CD4-positive, alpha-beta memory T cell (primary cell): ENCODE data around the gene LTBP4. TPM values are rescaled to one million over a fixed set of nuclear protein-coding genes. Genes with fewer than 3 reads are reported as not detected.

Experiments used
- CTCF ChIA-PET: fragments of 350-600 bp; sonication (Branson Sonifier 250); formaldehyde crosslinking; loops from one replicate; lab custom pipeline; 2021; ENCODE audit warnings: inconsistent platforms; ENCODE audit not compliant: partially characterized antibody; lab: Charles Lee
- POLR2A ChIA-PET: fragments of 350-600 bp; sonication (Branson Sonifier 250); formaldehyde crosslinking; loops from one replicate; lab custom pipeline; 2021; ENCODE audit not compliant: partially characterized antibody; lab: Charles Lee
- DNase-seq, 5 donors: peaks; one replicate each; pipeline versions ENCODE4 v3.0.0 to v3.0.0-alpha.2; 2020 to 2022; ENCODE audit warnings: mixed read lengths in 1 of 5
- H3K27ac ChIP-seq: one replicate; pipeline ENCODE4 v1.7.0; 2013; ENCODE audit warnings: low read depth, low read length
- H3K27me3 ChIP-seq: 2 replicates; pipeline ENCODE4 v1.7.0; 2013; ENCODE audit warnings: mild to moderate bottlenecking, low read length, moderate library complexity; ENCODE audit not compliant: insufficient read depth
- H3K36me3 ChIP-seq: 2 replicates; pipeline ENCODE4 v1.7.0; 2013; ENCODE audit warnings: mild to moderate bottlenecking, low read length, moderate library complexity; ENCODE audit not compliant: insufficient read depth
- H3K4me1 ChIP-seq: 2 replicates; pipeline ENCODE4 v1.7.0; 2013; ENCODE audit warnings: mild to moderate bottlenecking, low read length, moderate library complexity; ENCODE audit not compliant: insufficient read depth
- H3K4me3 ChIP-seq, 2 donors: one replicate each; pipeline ENCODE4 v1.7.0; 2013; ENCODE audit warnings: low read length in 2 of 2, mild to moderate bottlenecking in 1 of 2
- H3K9me3 ChIP-seq, 2 donors: one replicate each; pipeline ENCODE4 v1.7.0; 2013; ENCODE audit warnings: low read length in 2 of 2, control low read depth in 1 of 2; ENCODE audit not compliant: control insufficient read depth in 1 of 2
- H3K27ac Mint-ChIP-seq, 7 donors: one replicate each; pipeline ENCODE4 v1.8.0; 2020 to 2021; ENCODE audit warnings: mixed read lengths in 7 of 7, mild to moderate bottlenecking in 6 of 7, inconsistent platforms in 3 of 7, moderate library complexity in 3 of 7
- H3K27me3 Mint-ChIP-seq, 2 donors: one replicate each; pipeline ENCODE4 v1.8.0; 2020 to 2021; ENCODE audit warnings: mixed read lengths in 2 of 2
- H3K36me3 Mint-ChIP-seq, 2 donors: one replicate each; pipeline ENCODE4 v1.8.0; 2020 to 2021; ENCODE audit warnings: mixed read lengths in 2 of 2, inconsistent platforms in 1 of 2, mild to moderate bottlenecking in 1 of 2
- H3K4me1 Mint-ChIP-seq, 4 donors: one replicate each; pipeline ENCODE4 v1.8.0; 2020 to 2021; ENCODE audit warnings: mixed read lengths in 4 of 4, mild to moderate bottlenecking in 1 of 4
- H3K4me3 Mint-ChIP-seq, 8 donors: one replicate each; pipeline ENCODE4 v1.8.0; 2020 to 2021; ENCODE audit warnings: mixed read lengths in 8 of 8, mild to moderate bottlenecking in 7 of 8, moderate library complexity in 6 of 8, inconsistent platforms in 3 of 8
- H3K9me3 Mint-ChIP-seq, 8 donors: one replicate each; pipeline ENCODE4 v1.8.0; 2020 to 2021; ENCODE audit warnings: mixed read lengths in 8 of 8, mild to moderate bottlenecking in 5 of 8, inconsistent platforms in 3 of 8, moderate library complexity in 1 of 8
- intact Hi-C: fragments of 100-400 bp; cut with micrococcal nuclease; formaldehyde crosslinking; loops from one replicate; pipeline ENCODE4 v1.15.1; 2023
- polyA plus RNA-seq, 2 donors: library from polyadenylated mRNA; unstranded; fragments of 300-500 nt; fragmentation: Illumina TruSeq; gene quantifications; one replicate each; pipeline ENCODE4 v1.2.3, GENCODE V29; 2021
- total RNA-seq, 2 experiments: library from RNA; stranded (reverse); gene quantifications; one replicate each; pipeline ENCODE4 v1.2.3, GENCODE V29; 2021

Gene LTBP4
- total and polyA plus RNA-seq, 4 experiments from 2014 or later = 26.0 to 158 (median 103) TPM

GRCh38 chr19:40584007-40584406, 17.2 kb upstream of the LTBP4 start:
- Mint-ChIP-seq H3K36me3 (peaks cover 47 to 69% of the 10 kb centered on the region in 2 donors), H3K27me3 (no peaks in the 10 kb centered on the region), H3K4me1 (peaks cover 8 to 11% (median 11%) of the 10 kb centered on the region in 4 donors), H3K9me3 (no peaks in the 10 kb centered on the region), H3K4me3 (no peak overlapping the region), H3K27ac (peak overlapping the region in 1 of 7 donors; percentile 51)
- Histone ChIP-seq H3K4me3 (no peak overlapping the region), H3K4me1 (no peaks in the 10 kb centered on the region), H3K27ac (no peak overlapping the region), H3K27me3 (no peaks in the 10 kb centered on the region), H3K36me3 (peaks cover 62% of the 10 kb centered on the region), H3K9me3 (no peaks in the 10 kb centered on the region)
- no peak for DNase-seq
- CTCF ChIA-PET = no interaction called here
- POLR2A ChIA-PET = interaction anchor here (0.8 kb wide), 1 partner anchor 680 kb away, joined by 3 read pairs; no protein-coding TSS in a partner anchor
- intact Hi-C loops = no loop called here

- H3K27me3 Mint-ChIP-seq = no peaks in the 10 kb centered on the region
- Histone ChIP-seq H3K27ac (no peak overlapping the region), H3K4me3 (no peak overlapping the region), H3K4me1 (no peaks in the 10 kb centered on the region), H3K9me3 (no peaks in the 10 kb centered on the region), H3K36me3 (peaks cover 57% of the 10 kb centered on the region), H3K27me3 (no peaks in the 10 kb centered on the region)
- H3K4me3 Mint-ChIP-seq = no peak overlapping the region
- ChIA-PET CTCF (no interaction called here), POLR2A (no interaction called here)
- intact Hi-C loops = no loop called here
- DNase-seq = no peak
- peaks cover 8 to 11% (median 11%) of the 10 kb centered on the region in 4 donors for H3K4me1 Mint-ChIP-seq
- peak overlapping the region in 2 of 7 donors; percentile 8 to 48 for H3K27ac Mint-ChIP-seq
- no peaks in the 10 kb centered on the region for H3K9me3 Mint-ChIP-seq
- H3K36me3 Mint-ChIP-seq = peaks cover 47 to 70% of the 10 kb centered on the region in 2 donors
Observed at GRCh38 chr19:40585241-40585981, 15.8 kb upstream of the LTBP4 start.

DNA sequence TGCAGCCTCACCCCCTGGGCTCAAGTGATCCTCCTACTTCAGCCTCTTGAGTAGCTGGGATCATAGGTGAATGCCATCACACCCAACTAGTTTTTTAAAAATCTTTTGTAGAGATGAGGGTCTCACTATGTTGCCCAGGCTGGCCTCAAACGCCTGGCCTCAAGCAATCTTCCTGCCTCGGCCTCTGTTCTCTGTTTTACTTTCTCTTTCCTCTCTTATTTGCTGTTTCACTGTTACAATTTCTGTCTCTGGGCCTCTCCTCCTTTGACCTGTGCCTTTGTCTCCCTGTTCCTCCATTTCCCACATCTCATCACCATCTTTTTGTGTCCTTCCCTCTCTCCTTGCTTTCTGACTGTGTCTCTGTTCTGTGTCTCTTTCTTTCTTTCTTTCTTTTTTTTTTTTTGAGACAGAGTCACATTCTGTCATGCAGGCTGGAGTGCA, 15.2 kb upstream of the LTBP4 start:
- peaks cover 43 to 67% of the 10 kb centered on the region in 2 donors for H3K36me3 Mint-ChIP-seq

DNA sequence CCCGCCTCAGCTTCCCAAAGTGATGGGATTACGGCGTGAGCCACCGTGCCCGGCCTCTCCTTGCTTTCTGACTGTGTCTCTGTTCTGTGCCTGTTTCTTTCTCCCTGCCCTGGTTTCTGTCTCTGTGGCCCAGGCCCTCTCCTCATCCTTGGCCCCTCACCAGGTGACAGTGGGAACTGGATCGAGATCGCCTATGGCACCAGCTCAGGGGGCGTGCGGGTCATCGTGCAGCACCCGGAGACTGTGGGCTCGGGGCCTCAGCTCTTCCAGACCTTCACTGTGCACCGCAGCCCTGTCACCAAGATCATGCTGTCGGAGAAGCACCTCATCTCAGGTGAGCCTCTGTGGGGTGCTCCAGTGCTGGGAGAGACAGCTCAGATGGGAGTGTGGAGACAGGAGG, 14.6 kb upstream of the LTBP4 start:
- ChIA-PET CTCF (interaction anchor here (1.5 kb wide), 1 partner anchor 48 kb away, joined by 3 read pairs; no protein-coding TSS in a partner anchor), POLR2A (interaction anchor here (0.6 kb wide), 1 partner anchor 17 kb away, joined by 3 read pairs; no protein-coding TSS in a partner anchor)
- Mint-ChIP-seq H3K36me3 (peaks cover 38 to 67% of the 10 kb centered on the region in 2 donors), H3K27me3 (no peaks in the 10 kb centered on the region), H3K9me3 (peaks cover 0 to under 1% (median 0%) of the 10 kb centered on the region in 8 donors), H3K4me1 (peaks cover 8 to 11% (median 10%) of the 10 kb centered on the region in 4 donors), H3K4me3 (no peak overlapping the region), H3K27ac (peak overlapping the region in 2 of 7 donors; percentile 31 to 66)
- Histone ChIP-seq H3K4me1 (no peaks in the 10 kb centered on the region), H3K27me3 (no peaks in the 10 kb centered on the region), H3K4me3 (no peak overlapping the region), H3K27ac (no peak overlapping the region), H3K36me3 (peaks cover 47% of the 10 kb centered on the region), H3K9me3 (no peaks in the 10 kb centered on the region)
- DNase-seq = no peak
- intact Hi-C loops = no loop called here

More for the DNA sequence above, 15.2 kb upstream of the LTBP4 start:
- no peak overlapping the region for H3K27ac ChIP-seq
- peak overlapping the region in 4 of 7 donors; percentile 8 to 48 (median 24) for H3K27ac Mint-ChIP-seq
- no peaks in the 10 kb centered on the region for H3K9me3 Mint-ChIP-seq
- ChIA-PET POLR2A (interaction anchor here (0.6 kb wide), 1 partner anchor 18 kb away, joined by 3 read pairs; no protein-coding TSS in a partner anchor), CTCF (interaction anchor here (1.5 kb wide), 1 partner anchor 49 kb away, joined by 3 read pairs; no protein-coding TSS in a partner anchor)
- H3K4me3 Mint-ChIP-seq = peak overlapping the region in 1 of 8 donors; percentile 25
- DNase-seq = no peak
- H3K27me3 Mint-ChIP-seq = no peaks in the 10 kb centered on the region
- H3K4me3 ChIP-seq = no peak overlapping the region
- H3K27me3 ChIP-seq = no peaks in the 10 kb centered on the region
- intact Hi-C loops = no loop called here
- no peaks in the 10 kb centered on the region for H3K4me1 ChIP-seq
- peaks cover 8 to 11% (median 11%) of the 10 kb centered on the region in 4 donors for H3K4me1 Mint-ChIP-seq
- no peaks in the 10 kb centered on the region for H3K9me3 ChIP-seq
- peaks cover 51% of the 10 kb centered on the region for H3K36me3 ChIP-seq

GRCh38 chr19:40588110-40588854, 12.9 kb upstream of the LTBP4 start:
- H3K9me3 ChIP-seq = no peaks in the 10 kb centered on the region
- H3K4me1 ChIP-seq = no peaks in the 10 kb centered on the region
- Mint-ChIP-seq H3K27me3 (no peaks in the 10 kb centered on the region), H3K27ac (peak overlapping the region in 3 of 7 donors; percentile 17 to 85 (median 41)), H3K9me3 (peaks cover 0 to 1% (median 0%) of the 10 kb centered on the region in 8 donors), H3K4me3 (no peak overlapping the region), H3K4me1 (peaks cover 6 to 8% (median 7%) of the 10 kb centered on the region in 4 donors), H3K36me3 (peaks cover 31 to 58% of the 10 kb centered on the region in 2 donors)
- no peak for DNase-seq
- no peak overlapping the region for H3K4me3 ChIP-seq
- CTCF ChIA-PET = no interaction called here
- intact Hi-C loops = no loop called here
- POLR2A ChIA-PET = no interaction called here
- no peak overlapping the region for H3K27ac ChIP-seq
- H3K27me3 ChIP-seq = no peaks in the 10 kb centered on the region
- peaks cover 31% of the 10 kb centered on the region for H3K36me3 ChIP-seq

DNA sequence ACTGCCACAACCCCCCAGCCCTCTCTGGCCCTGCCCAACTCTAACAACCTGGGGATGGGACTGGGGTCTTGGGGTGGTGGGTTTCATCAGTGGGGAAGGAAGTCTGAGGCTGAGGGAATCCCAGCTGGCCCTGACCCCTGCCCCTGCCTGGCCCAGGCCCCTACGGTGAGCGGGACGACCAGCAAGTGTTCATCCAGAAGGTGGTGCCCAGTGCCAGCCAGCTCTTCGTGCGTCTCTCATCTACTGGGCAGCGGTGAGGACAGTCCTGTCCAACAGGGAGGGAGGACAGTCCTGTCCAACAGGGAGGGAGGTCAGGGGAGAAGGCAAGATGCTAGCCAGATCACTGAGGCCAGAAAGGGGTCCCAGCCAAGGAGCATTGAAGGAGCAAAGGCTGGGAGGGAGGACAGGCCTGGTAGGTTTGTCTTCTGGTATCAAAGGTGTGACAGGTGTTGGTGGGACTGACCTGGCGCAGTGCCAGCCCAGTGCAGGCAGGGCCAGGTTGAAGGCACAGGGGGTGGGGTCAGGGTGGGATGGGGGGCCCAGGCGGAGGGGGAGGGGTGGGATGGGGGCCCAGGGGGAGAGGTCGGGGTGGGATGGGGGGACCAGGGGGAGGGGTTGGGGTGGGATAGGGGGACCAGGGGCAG, 12.1 kb upstream of the LTBP4 start:
- peak overlapping the region in 1 of 7 donors; percentile 41 for H3K27ac Mint-ChIP-seq
- Histone ChIP-seq H3K4me3 (no peak overlapping the region), H3K36me3 (peaks cover 30% of the 10 kb centered on the region), H3K27ac (no peak overlapping the region), H3K9me3 (no peaks in the 10 kb centered on the region), H3K4me1 (peaks cover under 1% of the 10 kb centered on the region), H3K27me3 (no peaks in the 10 kb centered on the region)
- H3K4me3 Mint-ChIP-seq = no peak overlapping the region
- H3K4me1 Mint-ChIP-seq = peaks cover 7 to 8% (median 7%) of the 10 kb centered on the region in 4 donors
- CTCF ChIA-PET = no interaction called here
- no peak for DNase-seq
- H3K36me3 Mint-ChIP-seq = peaks cover 29 to 52% of the 10 kb centered on the region in 2 donors
- POLR2A ChIA-PET = no interaction called here
- intact Hi-C loops = no loop called here
- no peaks in the 10 kb centered on the region for H3K27me3 Mint-ChIP-seq
- H3K9me3 Mint-ChIP-seq = peaks cover 0 to 1% (median 0%) of the 10 kb centered on the region in 8 donors
